Mucosa of rectum (tissue), 2 donors: Measurements from ENCODE around the gene VANGL2.
"Not testable (repeated sequence)": the region's sequence is repeated elsewhere in the genome, so short reads cannot be mapped to it uniquely, and the experiment has no call there.

Experiments used
- H3K27ac ChIP-seq, 2 donors: one replicate each; pipeline ENCODE4 v1.7.0; 2013; ENCODE audit warnings: inconsistent platforms in 2 of 2, low read depth in 2 of 2, low read length in 2 of 2
- H3K27me3 ChIP-seq, 2 donors: one replicate each; pipeline ENCODE4 v1.7.0; 2013; ENCODE audit warnings: low read length in 2 of 2; ENCODE audit not compliant: control insufficient read depth in 2 of 2, insufficient read depth in 2 of 2
- H3K36me3 ChIP-seq, 2 donors: one replicate each; pipeline ENCODE4 v1.7.0; 2013; ENCODE audit warnings: low read length in 2 of 2; ENCODE audit not compliant: control insufficient read depth in 2 of 2, insufficient read depth in 2 of 2
- H3K4me1 ChIP-seq, 2 donors: one replicate each; pipeline ENCODE4 v1.7.0; 2013; ENCODE audit warnings: low read length in 2 of 2, mild to moderate bottlenecking in 1 of 2; ENCODE audit not compliant: control insufficient read depth in 2 of 2, insufficient read depth in 2 of 2
- H3K4me3 ChIP-seq, 2 donors: one replicate each; pipeline ENCODE4 v1.7.0; 2013; ENCODE audit warnings: low read length in 2 of 2
- H3K9ac ChIP-seq, 2 donors: one replicate each; pipeline ENCODE4 v1.7.0; 2013; ENCODE audit warnings: low read length in 2 of 2, low read depth in 1 of 2, mild to moderate bottlenecking in 1 of 2
- H3K9me3 ChIP-seq, 2 donors: one replicate each; pipeline ENCODE4 v1.7.0; 2013; ENCODE audit warnings: low read length in 2 of 2; ENCODE audit not compliant: control insufficient read depth in 2 of 2
- donor health status: healthy.
- donor health status: Normal muscosa, but diverticular disease.

Gene VANGL2

DNA sequence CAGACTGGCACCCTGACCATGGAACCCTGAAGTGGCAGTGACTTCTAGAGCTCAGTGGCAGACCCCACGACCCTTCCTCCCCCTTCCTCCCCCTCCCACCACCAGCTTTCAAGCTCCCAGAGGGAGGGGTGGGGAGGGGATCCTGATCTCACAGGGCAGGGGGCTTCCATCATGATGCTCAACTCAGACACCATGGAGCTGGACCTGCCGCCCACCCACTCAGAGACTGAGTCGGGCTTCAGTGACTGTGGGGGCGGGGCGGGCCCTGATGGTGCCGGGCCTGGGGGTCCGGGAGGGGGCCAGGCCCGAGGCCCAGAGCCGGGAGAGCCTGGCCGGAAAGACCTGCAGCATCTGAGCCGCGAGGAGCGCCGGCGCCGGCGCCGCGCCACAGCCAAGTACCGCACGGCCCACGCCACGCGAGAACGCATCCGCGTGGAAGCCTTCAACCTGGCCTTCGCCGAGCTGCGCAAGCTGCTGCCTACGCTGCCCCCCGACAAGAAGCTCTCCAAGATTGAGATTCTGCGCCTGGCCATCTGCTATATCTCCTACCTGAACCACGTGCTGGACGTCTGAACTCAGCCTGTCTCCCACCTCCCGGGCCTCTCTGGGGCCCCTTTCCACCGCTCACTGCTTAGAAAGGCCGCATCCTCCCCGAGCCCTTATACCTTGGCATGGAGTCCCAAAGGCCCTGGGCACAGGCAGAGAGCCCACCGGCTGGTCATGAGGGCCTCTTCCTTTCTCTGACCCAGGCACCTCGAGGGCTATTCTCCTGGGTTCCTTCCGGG, 29.6 kb upstream of the VANGL2 start:
- Histone ChIP-seq H3K27me3 (no peaks in the 10 kb centered on the region), H3K4me3 (no peak overlapping the region), H3K9ac (no peak overlapping the region), H3K27ac (no peak overlapping the region), H3K36me3 (no peaks in the 10 kb centered on the region), H3K4me1 (peaks cover 0 to under 1% of the 10 kb centered on the region in 2 donors), H3K9me3 (no peaks in the 10 kb centered on the region)

DNA sequence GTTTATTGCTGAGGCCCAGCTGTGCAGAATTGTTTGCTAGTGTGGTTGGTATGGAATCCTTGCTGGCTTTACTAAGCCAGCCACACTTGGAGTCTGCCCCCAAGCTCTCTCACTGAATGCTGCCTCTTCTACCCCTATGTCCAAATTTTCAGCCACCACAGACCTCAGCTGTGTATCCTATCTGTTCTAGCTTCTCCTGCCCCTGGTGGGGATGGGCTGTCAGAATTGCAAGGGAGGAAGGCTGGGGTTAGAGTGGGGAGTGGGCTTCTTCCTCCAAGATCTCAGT, 29.1 kb upstream of the VANGL2 start:
- H3K4me3 ChIP-seq: no peak overlapping the region
- no peaks in the 10 kb centered on the region for H3K27me3 ChIP-seq
- H3K9me3 ChIP-seq: no peaks in the 10 kb centered on the region
- no peaks in the 10 kb centered on the region for H3K36me3 ChIP-seq
- peaks cover 5 to 6% of the 10 kb centered on the region in 2 donors for H3K4me1 ChIP-seq
- no peak overlapping the region for H3K9ac ChIP-seq
- no peak overlapping the region for H3K27ac ChIP-seq

GRCh38 chr1:160371756-160372155, 28.6 kb upstream of the VANGL2 start:
- H3K4me1 ChIP-seq: peaks cover 7 to 8% of the 10 kb centered on the region in 2 donors
- no peak overlapping the region for H3K27ac ChIP-seq
- no peaks in the 10 kb centered on the region for H3K27me3 ChIP-seq
- H3K36me3 ChIP-seq: no peaks in the 10 kb centered on the region
- no peaks in the 10 kb centered on the region for H3K9me3 ChIP-seq
- H3K9ac ChIP-seq: no peak overlapping the region
- no peak overlapping the region for H3K4me3 ChIP-seq

- no peak overlapping the region for H3K9ac ChIP-seq
- H3K27ac ChIP-seq: no peak overlapping the region
- peaks cover 7 to 8% of the 10 kb centered on the region in 2 donors for H3K4me1 ChIP-seq
- H3K36me3 ChIP-seq: no peaks in the 10 kb centered on the region
- no peak overlapping the region for H3K4me3 ChIP-seq
- no peaks in the 10 kb centered on the region for H3K27me3 ChIP-seq
- H3K9me3 ChIP-seq: no peaks in the 10 kb centered on the region
These were observed 26.7 kb upstream of the VANGL2 start for GRCh38 chr1:160373696-160374095.

DNA sequence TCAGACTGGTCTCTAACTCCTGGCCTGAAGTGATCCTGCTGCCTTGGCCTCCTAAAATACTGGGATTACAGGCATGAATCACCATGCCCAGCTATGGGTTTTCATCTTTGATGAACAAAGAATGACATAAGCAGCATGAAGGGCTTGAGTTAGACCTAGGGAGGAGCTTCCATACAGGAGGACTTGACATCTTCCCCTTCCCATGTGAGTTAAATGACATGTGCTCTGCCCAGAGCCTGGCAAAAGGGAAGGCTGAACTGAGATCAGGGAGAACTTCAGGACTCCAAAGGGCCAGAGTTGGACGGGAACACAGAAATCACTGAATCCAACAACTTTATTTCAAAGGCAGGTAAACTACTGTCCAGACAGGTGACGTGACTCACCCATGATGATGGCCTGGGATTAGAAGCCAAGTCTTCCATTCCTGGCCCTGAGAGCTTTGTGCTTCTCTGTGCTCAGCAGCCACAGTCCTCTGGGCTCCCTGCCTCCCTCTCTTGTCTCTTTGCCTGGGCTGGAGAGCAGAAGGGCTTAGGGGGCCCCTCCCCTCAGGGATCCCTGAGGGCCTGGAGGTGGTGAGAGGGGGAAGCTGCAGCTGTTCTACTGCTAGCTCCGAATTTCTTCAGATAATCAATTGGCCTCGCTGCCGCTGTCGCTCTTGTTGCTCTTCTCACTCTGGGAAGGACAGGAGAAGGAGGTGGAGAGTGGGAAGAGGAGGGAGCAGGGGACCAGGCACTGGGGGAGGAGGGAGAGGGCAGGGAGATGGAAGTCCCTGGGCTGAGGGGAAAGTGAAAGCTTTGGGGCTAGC, 25.9 kb upstream of the VANGL2 start:
- Histone ChIP-seq H3K9me3 (no peaks in the 10 kb centered on the region), H3K9ac (no peak overlapping the region), H3K4me1 (peaks cover 7 to 8% of the 10 kb centered on the region in 2 donors), H3K36me3 (no peaks in the 10 kb centered on the region), H3K4me3 (no peak overlapping the region), H3K27me3 (no peaks in the 10 kb centered on the region), H3K27ac (no peak overlapping the region)

DNA sequence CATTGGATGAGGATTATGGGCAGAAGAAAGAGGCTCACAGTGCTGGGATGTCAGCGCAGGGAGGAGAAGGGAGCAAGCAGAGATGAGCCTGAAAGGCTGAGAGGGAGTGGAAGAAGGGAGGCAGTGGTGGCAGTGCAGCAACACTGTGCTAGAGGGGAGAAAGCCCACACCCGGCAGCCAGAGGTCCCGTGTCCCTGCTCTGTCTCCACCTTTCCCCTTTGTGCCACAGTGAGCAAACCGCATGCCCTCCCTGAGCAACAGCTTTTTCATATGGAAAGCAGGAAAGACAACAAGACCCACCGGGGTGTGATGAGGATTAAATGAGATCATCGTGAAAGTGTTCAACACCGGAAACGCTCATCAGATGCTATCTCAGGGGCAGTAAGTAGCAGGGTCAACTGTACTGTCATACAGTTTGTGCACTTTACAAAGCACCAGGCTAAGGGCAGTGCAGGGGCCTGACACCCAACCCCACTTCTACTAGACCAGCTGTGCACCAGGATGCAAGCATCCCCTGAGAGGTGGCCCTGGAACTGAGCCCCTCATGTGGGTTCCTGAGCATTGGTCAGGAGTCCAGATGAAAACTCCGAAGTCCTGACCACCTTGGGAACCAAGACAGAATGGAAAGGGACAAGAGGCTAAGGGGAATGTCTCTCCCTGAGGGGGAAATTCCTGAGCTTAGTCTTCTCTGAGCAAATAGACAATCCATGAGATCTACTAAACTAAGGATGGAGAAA, 24.4 kb upstream of the VANGL2 start:
- no peaks in the 10 kb centered on the region for H3K9me3 ChIP-seq
- peak overlapping the region; percentile 4 to 25 for H3K27ac ChIP-seq
- H3K9ac ChIP-seq: no peak overlapping the region
- peaks cover 7 to 8% of the 10 kb centered on the region in 2 donors for H3K4me1 ChIP-seq
- no peak overlapping the region for H3K4me3 ChIP-seq
- no peaks in the 10 kb centered on the region for H3K36me3 ChIP-seq
- H3K27me3 ChIP-seq: no peaks in the 10 kb centered on the region

DNA sequence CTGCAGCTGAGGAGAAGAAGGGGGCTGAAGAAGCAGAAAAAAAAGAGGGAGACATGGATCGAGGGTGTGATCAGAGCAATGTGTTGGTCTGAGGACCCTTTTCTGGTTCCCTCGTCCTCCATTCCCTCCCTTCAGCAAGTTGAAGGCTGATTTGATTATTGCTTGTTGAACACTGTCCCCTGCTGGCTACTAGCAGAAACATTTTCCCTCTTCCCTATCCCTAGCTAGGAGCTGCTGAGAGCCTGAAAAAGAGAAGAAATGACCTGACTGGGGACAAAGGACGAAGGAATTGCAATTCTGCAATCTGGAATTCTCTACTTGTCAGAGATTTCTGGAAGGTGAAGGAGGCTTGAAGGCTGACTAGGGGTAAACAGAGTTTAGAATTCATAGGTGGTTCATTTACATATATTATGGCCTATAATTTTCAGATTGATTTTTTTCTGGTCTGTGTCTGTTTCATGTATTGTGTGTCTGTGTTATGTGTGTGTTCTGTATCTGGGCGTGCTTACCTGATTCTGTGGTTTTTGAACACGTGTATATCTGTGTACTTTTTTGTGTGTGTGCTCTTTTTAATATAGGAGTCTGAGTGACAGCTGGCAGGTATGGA, 23.7 kb upstream of the VANGL2 start:
- Histone ChIP-seq H3K36me3 (no peaks in the 10 kb centered on the region), H3K9me3 (no peaks in the 10 kb centered on the region), H3K27ac (no peak overlapping the region), H3K4me3 (no peak overlapping the region), H3K9ac (no peak overlapping the region), H3K4me1 (peaks cover 7 to 8% of the 10 kb centered on the region in 2 donors), H3K27me3 (no peaks in the 10 kb centered on the region)

DNA sequence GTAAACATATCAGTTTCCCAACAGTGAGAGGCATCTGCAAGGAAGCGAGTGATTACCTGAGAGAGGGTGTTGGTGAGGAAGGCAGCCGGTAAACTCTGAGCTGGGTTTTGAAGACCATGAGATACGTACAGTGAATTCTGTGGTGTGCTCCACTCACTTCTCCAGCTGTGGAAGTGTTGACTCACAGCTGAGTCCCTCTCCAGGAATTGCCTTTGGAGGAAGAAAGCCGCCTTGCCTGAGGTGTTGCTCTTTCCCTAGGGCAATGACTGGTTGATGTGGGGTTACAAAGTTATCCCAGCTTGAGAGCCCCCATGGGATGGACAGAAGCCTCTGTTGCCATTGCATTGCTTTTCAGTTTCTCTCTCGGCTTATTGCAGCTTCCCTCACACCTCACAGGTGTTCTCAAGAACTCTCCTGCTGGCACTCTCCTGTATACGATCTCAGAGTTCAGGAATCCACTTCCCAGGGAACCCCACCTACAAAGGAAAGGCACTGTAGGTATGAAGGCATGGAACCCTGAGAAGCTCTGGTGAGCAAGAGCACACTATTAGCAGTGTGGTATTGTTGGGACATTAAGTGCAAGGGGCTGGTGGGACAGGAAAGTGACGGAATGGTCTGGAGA, 22.7 kb upstream of the VANGL2 start:
- no peak overlapping the region for H3K27ac ChIP-seq
- no peak overlapping the region for H3K9ac ChIP-seq
- H3K27me3 ChIP-seq: no peaks in the 10 kb centered on the region
- peaks cover 7 to 8% of the 10 kb centered on the region in 2 donors for H3K4me1 ChIP-seq
- no peak overlapping the region for H3K4me3 ChIP-seq
- H3K36me3 ChIP-seq: no peaks in the 10 kb centered on the region
- no peaks in the 10 kb centered on the region for H3K9me3 ChIP-seq

- not testable (repeated sequence) for H3K27me3 ChIP-seq, H3K9ac ChIP-seq, H3K9me3 ChIP-seq, H3K27ac ChIP-seq, H3K4me3 ChIP-seq, H3K36me3 ChIP-seq, H3K4me1 ChIP-seq
These were observed 15.6 kb upstream of the VANGL2 start for GRCh38 chr1:160384812-160385211.
